SK-MEL-5 (cell line): ENCODE measurements around the gene EZR. TPM values are rescaled to one million over a fixed set of nuclear protein-coding genes. Genes with fewer than 3 reads are reported as not detected.

Experiments used
- DNase-seq: peaks from one replicate; pipeline ENCODE4 v3.0.0-alpha.2; 2016; ENCODE audit warnings: low read depth, low spot score
- in situ Hi-C: cut with HindIII; loops from 2 replicates; pipeline ENCODE4 v1.10.0; 2016; ENCODE audit warnings: low sequenced_read_pairs, high pct_unique_total_duplicates, low pct_unique_long_range_greater_than_20kb
- polyA plus RNA-seq, 2 experiments: library from polyadenylated mRNA; depleted of rRNA; stranded (reverse); fragments of >200 nt; gene quantifications; 2 replicates each; pipeline ENCODE4 v1.2.3, GENCODE V29; 2015
- total RNA-seq: library from RNA; depleted of rRNA; stranded (reverse); fragments of >200 nt; shearing (Covaris generic); gene quantifications from 2 replicates; pipeline ENCODE4 v1.2.3, GENCODE V29; 2014; rRNA removed

Gene EZR
- total RNA-seq = 59.8 and 69.4 TPM in 2 replicates
- 60.2 and 65.5 TPM in 2 replicates for polyA plus RNA-seq (2015; cell fraction: cytosol; rRNA removed)
- polyA plus RNA-seq (2015; cell fraction: nucleus; rRNA removed) = 22.4 and 31.8 TPM in 2 replicates

DNA sequence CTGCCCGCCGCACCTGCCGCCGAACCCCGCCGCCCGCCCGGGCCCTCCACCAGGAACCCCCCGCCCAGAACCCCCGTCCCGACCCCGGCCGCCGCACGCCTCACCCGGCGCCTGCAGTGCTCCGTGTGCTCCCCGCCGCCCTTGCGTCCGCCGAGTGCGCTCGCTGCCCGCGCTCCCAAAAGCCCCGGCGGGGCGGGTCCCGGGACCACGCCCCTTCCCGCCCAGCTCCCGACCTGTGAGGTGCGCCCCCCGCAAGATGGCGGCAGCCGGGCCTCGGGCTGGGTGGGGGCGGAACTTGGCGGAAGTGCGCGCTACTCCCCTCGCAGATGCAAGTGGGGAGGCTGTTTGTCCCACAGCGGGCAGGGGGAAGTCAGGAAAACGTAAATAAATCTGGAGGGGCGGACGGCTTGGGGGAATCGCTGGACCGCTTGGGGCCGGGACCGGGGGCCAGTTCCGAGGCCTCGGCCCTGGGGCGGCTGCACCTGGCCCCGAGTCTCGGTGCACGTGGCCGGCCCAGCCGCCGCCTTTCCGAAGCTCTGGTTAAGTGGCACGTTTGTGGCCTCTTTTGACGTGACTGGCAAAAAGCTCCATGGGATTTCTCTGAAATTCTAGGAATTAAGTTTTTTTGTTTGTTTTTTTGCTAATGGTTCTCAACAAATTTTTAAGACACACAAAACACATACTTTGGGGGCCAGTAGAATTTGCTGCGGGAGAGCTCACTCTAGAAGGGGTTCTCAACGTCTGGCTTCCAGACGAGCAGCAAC, at the start of gene EZR:
TSS of gene EZR (minus strand) at position 156 of the 764 bp plus-strand sequence. CDS start 1,275 bp downstream, outside the sequence.
- in situ Hi-C loops = no loop called here
- DNase-seq = peak; percentile 69

DNA sequence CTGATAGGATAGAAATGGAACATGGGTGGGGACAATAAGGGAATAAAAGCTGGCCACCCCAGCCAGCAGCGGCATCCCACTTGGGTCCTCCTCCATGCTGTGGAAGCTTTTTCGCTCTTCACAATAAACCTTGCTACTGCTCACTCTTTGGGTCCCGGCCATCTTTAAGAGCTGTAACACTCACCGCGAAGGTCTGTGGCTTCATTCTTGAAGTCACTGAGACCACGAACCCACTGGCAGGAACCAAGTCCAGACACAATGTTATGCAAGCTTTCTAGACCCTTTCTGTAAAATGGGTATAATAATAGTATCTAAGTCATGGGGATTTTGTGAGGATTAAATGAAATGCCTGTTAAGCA, 48.9 kb upstream of the EZR start:
- in situ Hi-C loops = no loop called here
- no peak for DNase-seq

DNA sequence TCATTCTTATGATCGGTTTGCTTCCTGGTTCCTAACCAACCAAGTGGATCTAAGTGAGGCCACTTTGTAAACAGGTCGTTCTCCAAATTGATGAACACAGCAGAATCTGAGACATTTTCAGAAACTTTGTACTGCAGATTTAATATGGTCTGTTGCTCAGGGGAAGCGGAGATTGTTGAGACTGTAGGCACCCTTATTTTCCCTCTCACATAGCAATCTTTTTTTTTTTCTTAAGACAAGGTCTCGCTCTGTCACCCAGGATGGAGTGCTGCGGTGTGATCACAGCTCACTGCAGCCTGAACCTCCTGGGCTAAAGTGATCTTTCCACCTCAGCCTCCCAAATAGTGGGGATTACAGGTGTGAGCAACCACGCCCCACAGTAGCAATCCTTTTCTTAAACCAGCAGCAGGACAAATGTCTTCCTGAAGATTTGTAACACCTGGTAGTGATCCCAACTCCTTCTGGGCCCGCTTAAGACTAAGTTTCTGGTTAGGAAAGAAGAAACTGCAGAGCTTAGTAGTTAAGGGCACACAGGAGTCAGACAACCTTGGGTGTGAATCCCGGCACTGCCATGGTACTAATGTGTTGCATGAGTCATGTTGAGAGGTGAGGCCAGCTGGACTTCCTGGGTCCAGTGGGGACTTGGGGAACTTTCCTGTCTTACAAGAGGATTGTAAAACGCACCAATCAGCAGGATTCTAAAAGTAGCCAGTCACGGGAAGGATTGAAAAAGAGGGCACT, 48.4 kb upstream of the EZR start:
- DNase-seq = no peak

DNA sequence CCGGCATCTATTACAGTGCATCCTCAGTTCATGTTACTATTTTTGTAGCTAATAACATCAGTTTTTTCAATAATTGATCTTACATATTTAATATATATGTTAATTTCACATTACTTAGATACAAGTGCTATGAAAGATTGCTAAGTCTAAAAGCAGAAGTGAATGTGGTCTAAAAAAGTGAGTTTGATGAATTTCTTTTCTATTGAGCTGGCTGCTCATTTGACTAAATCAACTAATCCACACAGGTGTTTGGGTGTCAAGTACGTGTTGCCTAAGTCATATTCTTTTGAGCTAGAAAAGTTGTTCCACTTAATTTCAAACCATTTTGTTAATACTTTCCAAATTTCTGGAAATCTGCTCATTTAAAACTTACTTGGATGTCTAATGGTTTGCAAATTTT, 46.6 kb upstream of the EZR start:
- in situ Hi-C loops = no loop called here
- DNase-seq = no peak

More for the DNA sequence above, 48.4 kb upstream of the EZR start:
- in situ Hi-C loops = no loop called here

DNA sequence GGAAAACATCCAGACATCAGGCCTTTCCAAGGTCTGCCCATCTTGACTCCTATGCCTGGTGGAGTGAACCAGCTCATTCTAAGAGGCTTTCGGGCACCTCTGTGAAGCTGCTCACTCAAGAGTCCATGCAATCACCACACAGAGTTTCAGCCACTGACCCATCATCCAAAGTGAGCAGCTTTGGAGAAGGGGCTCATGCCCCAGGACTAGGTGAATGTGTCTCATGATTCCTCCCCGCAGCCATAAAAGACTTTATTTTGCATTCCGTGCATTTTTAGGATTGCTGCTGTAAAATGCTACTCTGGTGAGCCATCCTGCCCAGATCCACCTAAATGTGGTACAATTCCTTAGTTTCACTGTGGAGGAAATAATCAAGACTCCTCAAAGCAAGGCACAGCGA, 44.5 kb upstream of the EZR start:
- in situ Hi-C loops = no loop called here
- no peak for DNase-seq

DNA sequence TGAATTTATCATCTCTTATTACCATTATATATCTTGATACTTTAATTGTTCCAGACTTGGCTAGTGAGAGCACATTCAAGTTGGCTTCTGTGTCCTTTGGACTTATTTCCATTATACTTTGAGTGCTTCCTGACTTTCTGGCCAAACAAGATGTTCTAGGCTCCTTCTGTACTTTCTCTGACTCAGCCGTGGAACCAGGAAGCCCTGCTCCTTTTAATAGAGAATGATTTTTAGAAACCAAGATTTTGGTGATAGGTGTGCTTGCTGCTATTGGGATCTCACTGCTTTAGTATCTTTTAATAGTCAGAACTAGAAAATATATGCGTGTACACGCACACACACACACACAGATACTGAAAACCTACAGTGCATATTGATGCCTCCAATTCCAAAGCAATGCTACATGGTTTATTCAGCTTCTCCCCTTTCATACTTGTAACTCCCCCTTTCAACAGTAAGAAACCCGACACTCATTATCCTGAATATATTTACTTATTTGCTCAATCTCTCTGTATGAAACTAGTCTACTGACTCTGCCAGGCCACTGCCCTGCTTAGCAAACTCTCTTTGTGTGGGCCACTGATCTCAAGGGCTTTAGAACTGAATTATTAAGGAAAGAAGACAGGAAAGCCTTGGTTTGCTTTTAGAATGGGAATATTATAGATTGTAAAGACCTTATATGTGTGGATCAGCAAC, 42.7 kb upstream of the EZR start:
- DNase-seq = no peak
- in situ Hi-C loops = no loop called here

DNA sequence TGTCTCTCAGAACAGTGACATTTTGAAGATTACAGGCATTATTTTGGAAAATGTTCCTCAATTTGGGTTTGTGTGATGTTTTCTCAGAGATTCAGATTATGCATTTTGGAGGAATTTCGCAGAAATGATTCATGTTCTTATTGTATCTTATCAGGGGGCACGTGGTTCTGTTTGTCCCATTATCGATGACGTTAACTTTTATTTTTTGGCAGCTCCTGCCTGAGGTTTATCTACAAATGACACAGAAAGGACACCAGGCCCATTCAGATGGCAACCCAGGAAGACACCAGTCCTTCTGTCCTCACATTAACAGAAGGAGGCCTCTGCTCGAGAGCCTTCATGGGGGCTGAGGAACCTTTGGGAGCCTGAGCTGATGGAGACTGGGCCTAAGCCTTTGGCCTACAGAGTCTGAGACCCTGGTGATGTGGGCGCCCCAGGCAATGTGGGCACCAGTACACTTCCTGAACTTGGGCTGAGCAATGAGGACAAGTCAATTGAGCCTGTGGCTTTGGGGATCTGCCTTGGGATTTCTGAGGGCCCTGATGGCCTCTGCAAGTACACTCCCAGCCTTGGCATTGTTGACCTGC, 41.2 kb upstream of the EZR start:
- no peak for DNase-seq
- in situ Hi-C loops = no loop called here

DNA sequence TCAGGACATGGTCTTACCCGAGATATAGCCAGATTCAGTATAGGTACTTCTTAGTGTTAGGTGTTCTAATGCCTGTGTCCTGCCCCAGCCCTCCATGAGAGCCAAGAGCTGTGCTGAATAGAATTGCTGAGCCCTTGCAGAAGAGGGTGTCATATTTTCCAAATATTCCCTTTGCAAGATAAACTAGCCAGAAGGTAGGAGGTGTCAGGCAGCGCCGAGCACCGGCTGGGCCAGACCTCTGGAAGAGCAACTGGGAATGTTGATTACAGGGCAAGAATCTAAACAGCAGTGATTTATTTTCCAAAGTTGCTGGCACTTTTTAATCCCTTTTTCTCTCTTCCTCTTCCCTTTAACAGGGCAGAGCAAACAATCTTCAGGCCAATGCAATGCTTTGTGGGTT, 37.1 kb upstream of the EZR start:
- DNase-seq = no peak
- in situ Hi-C loops = no loop called here

DNA sequence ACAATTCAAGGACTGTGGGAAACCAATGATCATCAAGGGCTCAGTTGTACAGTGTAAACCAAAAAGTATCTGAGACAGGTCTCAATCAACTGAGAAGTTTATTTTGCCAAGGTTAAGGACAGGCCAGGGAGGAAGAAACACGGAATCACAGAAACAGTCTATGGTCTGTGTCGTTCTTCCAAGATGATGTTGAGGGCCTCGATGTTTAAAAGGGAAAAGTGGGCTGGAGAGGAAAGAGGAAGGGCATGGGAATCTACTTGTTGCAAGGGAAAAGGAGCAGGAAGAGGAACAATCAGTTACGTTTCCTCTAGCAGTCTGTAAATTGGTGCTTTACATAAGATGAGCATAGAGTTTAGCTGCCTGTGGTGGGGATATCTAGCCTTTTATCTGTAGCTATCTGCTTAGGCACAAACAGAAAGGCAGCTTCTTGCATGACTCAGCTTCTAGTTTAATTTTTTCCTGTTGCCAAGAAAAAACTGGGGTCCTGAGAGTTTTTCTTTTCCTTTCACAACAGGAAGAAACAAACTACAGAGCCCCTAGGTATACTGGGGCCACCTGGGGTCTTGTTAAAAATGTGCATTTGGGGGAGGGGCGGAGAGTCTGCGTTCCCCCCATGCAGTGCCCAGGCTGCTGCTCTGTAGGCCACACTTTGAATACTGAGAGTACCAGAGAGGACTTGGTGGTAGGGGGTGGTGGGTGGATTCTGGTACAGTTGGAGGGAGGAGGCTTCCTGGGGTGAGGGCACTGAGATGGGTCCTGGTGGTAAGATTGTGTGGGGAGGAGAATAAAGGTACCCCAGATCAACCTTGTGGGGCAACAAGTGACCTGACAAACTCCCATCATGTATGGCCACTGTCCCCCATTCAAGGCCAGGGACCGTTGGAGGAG, 35.3 kb upstream of the EZR start:
- DNase-seq = no peak
- in situ Hi-C loops = no loop called here

DNA sequence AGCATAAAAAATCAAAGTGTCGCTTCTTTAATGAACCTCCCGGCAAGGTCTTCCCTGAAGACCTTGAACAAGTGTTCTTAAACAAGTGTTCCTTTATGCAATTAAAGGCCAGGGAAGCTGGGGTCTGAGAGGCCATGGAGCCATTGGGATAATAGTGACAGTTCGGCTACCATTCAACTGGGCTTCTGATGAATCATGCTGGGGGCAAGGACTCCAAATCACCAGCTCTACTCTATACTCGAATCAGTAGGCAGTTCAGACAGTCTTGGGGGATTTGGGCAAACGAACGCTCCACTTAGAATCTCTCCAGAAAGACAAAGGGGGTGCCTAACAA, 34.7 kb upstream of the EZR start:
- in situ Hi-C loops = no loop called here
- DNase-seq = no peak

DNA sequence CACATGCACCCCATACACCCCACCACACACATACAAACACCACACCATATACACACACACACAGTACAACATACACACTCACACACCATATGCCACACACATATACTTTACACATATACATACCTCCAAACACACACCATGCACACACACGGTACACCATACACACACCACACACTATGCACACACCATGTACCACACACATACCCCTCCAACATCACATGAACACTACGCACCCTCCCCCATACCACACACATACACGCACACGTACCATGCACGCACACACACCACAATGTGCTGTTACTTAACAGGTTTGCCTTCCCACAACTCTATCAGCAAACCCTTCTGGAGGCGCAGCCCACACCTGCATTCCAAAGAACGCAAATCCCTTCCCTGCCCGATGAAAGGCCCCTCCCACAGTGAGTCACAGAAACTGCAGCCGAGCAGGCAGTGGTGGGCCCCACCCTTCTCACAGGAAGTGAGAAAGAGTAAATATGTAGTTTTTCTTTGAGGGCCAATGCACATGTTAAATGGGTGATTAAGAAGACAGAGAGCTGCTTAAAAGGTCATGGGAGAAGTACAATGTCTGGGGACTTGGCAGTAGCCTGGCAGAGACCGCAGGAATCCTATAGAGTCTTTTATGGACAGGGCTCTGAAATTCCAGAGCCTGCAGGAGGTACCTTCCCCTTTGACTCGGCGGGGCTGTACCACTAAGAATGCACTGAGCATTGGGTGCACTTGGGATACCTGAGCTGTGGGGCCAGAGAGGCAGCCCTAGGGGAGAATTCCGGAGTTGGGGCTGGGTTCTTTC, 34.1 kb upstream of the EZR start:
- in situ Hi-C loops = no loop called here
- DNase-seq = peak; percentile 69

DNA sequence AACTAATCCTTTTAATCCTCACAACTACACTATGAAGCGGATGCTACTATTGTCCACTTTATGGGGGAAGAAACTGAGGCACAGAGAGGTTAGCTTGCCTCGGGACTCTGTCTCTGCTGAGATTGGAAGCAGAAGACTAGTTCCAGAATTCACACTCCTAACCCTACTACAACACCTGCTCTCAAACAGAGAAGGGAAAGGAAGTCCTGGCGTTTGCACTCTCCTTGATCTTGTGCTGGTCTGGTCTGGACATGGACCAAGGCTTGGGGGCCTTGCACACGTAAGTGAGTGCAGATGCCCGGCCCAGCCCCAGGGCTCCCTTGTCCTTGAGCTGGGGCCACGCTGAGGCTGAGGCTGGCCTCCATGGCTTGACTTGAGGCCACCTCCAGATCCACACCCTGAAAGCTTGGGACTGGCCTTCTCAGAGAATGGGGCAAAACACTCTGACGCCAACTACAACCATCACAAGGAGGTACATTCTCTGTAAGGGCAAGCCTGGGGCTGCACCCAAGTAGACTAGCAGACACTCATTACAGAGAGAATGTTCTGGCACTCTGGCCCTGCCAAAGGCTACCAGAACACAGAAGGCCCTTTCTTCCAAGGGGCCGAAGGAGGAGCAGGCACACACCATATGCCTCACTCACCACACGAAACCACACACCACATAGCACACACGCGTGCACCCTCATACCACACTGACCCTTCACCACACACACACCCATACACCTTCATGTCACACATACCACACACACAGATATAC, 33.3 kb upstream of the EZR start:
- in situ Hi-C loops = no loop called here
- DNase-seq = no peak

DNA sequence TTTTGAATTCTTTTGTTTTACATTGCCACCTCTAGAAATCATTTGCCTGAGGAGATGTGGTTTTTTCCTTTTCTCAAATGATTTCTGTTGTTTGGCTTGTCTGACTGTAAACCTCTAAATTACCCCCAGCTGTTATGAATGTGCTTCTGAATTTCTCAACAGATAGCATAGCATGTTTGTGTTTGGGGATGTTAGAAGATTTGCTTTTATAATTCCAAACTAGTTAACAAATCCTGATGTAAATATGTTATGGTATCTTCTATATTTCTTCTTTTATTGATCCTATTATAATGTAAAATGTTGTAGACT, 31.6 kb upstream of the EZR start:
- in situ Hi-C loops = no loop called here
- no peak for DNase-seq

DNA sequence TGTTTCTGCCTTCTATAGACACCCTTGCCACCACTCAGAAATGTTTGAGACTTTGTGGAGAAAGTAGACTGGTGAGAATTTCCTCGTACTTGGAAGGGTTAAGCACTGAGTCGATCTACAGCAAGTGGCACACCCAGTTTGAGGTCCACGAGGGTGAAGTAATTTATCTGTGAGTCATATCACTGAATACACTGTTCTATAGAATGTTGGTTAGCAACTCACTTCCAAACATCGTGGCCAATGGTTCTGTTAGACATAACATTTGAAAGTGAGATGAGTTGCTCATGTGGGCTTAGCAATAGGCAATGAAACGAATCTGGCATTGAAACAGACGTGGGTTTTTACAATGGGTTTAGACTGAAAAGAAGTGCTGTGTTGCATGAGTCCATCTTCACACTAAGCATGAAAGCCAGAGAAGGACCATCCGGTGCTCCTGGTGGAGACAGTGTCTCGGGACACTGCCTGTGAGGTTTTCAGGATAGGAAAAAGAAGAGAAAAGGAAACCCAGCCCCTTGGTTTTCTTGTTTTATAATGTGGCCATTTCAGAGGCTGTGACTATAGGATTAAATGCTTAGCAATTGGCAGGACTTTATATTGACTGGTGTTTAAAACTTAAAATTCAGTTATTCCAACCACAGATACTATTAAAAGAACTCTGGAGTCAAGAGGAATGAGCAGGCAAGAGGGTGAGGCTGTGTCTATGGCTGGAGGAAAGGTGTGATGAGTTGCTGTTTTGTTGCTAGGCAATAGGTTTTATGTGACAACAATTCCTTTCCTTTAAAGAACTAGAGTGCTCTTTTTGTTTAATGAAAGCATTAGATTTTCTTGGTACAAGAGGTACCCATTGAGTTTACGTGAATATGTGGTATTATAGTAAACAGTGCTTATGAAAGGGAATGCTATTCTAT, 31.0 kb upstream of the EZR start:
- in situ Hi-C loops = no loop called here
- DNase-seq = peak; percentile 56

DNA sequence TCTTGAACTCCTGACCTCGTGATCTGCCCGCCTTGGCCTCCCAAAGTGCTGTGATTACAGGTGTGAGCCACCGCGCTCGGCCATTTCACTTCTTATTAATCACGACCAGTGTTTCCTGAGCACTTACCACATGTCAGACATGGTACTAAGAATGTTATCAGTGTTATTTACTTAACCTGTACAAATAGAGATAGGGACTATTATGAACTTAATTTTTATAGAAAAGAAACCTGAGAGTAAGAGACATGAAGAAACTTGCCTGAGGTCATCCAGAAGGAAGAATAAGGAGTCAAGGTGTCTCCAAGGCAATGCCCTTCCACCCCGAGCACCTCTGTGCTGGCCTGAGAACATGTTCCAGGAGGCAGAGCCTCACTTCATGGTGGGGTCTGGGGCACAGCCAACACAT, 29.3 kb upstream of the EZR start:
- DNase-seq = no peak
- in situ Hi-C loops = no loop called here
